ENCODE measurements around the gene BACH2.

The BACH2 gene

GRCh38 chr6:90271831-90272230 is 24.8 kb downstream of the BACH2 start:
- H3K4me3 ChIP-seq (ENCODE audit: insufficient read depth in 1 of 2, low read depth in 1 of 2, low read length in 2 of 2): no peak overlapping the region
- H3K27me3 ChIP-seq (ENCODE audit: control insufficient read depth in 1 of 2, insufficient read depth in 1 of 2, low read length in 2 of 2): peaks cover 0 to 11% of the 10 kb centered on the region in 2 experiments
- H3K23ac ChIP-seq (ENCODE audit: low read length in 2 of 2): no peak overlapping the region
- no peak overlapping the region for H2AK5ac ChIP-seq (ENCODE audit: low read length, severe bottlenecking)
- H2BK120ac ChIP-seq (ENCODE audit: low read depth, low read length): no peak overlapping the region
- peaks cover 8% of the 10 kb centered on the region for H3K9me3 ChIP-seq (ENCODE audit: control insufficient read depth, low read length)
- H4K91ac ChIP-seq (ENCODE audit: low read length): no peak overlapping the region
- H3K18ac ChIP-seq (ENCODE audit: low read depth in 1 of 2, low read length in 2 of 2): no peak overlapping the region
- no peak overlapping the region for H3K27ac ChIP-seq (ENCODE audit: low read length, poor library complexity, severe bottlenecking)
- H2BK15ac ChIP-seq (ENCODE audit: low read depth, poor library complexity, severe bottlenecking): no peak overlapping the region
- H3K79me1 ChIP-seq (replicated peaks; ENCODE audit: low read length, poor library complexity, severe bottlenecking): no peaks in the 10 kb centered on the region
- H3K14ac ChIP-seq (ENCODE audit: low read length in 2 of 2): no peak overlapping the region
- H3K9ac ChIP-seq (ENCODE audit: low read length): no peak overlapping the region
- H3K4me1 ChIP-seq (ENCODE audit: control insufficient read depth, insufficient read depth, low read depth, low read length): no peaks in the 10 kb centered on the region
- no peak overlapping the region for H2AFZ ChIP-seq (ENCODE audit: low read depth, low read length)
- H3K4ac ChIP-seq (ENCODE audit: low read depth in 1 of 2, low read length in 2 of 2): no peak overlapping the region
- H3K36me3 ChIP-seq (ENCODE audit: control insufficient read depth in 1 of 2, insufficient read depth in 2 of 2, low read depth in 1 of 2, low read length in 2 of 2): no peaks in the 10 kb centered on the region
- 67% methylated on average over 7 of the region's 7 CpGs for WGBS
- no peak for DNase-seq
- no peak overlapping the region for H2BK12ac ChIP-seq (ENCODE audit: low read length in 2 of 2)
- H2BK5ac ChIP-seq (ENCODE audit: low read depth, low read length, poor library complexity, severe bottlenecking): no peak overlapping the region
- no peak overlapping the region for H4K8ac ChIP-seq (ENCODE audit: low read length)
- H3K4me2 ChIP-seq (ENCODE audit: low read length, poor library complexity, severe bottlenecking): no peak overlapping the region

DNA sequence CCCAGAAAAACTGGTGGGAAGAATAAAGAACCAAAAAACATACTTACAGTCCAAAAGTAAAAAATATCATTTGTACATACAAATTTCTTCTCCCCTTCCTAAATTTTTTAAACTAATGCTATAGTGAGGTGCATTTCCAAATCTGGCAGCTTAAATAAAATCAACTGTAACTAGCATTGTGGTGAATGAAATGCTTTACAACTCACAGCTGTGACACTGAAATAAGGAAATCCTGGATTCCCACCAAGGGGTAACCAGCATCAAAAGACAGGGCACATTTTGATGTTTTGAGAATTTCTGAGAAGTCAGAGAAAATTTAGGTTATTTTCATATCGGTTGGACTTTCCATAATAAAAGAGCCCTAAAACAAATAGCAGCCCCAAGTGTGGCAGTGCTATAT is 27.3 kb downstream of the BACH2 start:
- Histone ChIP-seq H3K4ac (ENCODE audit: low read depth in 1 of 2, low read length in 2 of 2) (no peak overlapping the region), H3K9ac (ENCODE audit: low read length) (no peak overlapping the region), H2BK15ac (ENCODE audit: low read depth, poor library complexity, severe bottlenecking) (no peak overlapping the region), H4K91ac (ENCODE audit: low read length) (no peak overlapping the region), H3K14ac (ENCODE audit: low read length in 2 of 2) (no peak overlapping the region), H2AK5ac (ENCODE audit: low read length, severe bottlenecking) (no peak overlapping the region), H3K27ac (ENCODE audit: low read length, poor library complexity, severe bottlenecking) (no peak overlapping the region), H2BK5ac (ENCODE audit: low read depth, low read length, poor library complexity, severe bottlenecking) (no peak overlapping the region), H3K79me1 (replicated peaks; ENCODE audit: low read length, poor library complexity, severe bottlenecking) (no peaks in the 10 kb centered on the region), H3K18ac (ENCODE audit: low read depth in 1 of 2, low read length in 2 of 2) (no peak overlapping the region), H2BK12ac (ENCODE audit: low read length in 2 of 2) (no peak overlapping the region), H4K8ac (ENCODE audit: low read length) (no peak overlapping the region), H3K36me3 (ENCODE audit: control insufficient read depth in 1 of 2, insufficient read depth in 2 of 2, low read depth in 1 of 2, low read length in 2 of 2) (no peaks in the 10 kb centered on the region), H3K9me3 (ENCODE audit: control insufficient read depth, low read length) (peaks cover 8% of the 10 kb centered on the region), H3K23ac (ENCODE audit: low read length in 2 of 2) (no peak overlapping the region), H3K4me2 (ENCODE audit: low read length, poor library complexity, severe bottlenecking) (no peak overlapping the region), H3K27me3 (ENCODE audit: control insufficient read depth in 1 of 2, insufficient read depth in 1 of 2, low read length in 2 of 2) (peaks cover 0 to 11% of the 10 kb centered on the region in 2 experiments), H2BK120ac (ENCODE audit: low read depth, low read length) (no peak overlapping the region), H3K4me1 (ENCODE audit: control insufficient read depth, insufficient read depth, low read depth, low read length) (no peaks in the 10 kb centered on the region), H2AFZ (ENCODE audit: low read depth, low read length) (no peak overlapping the region), H3K4me3 (ENCODE audit: insufficient read depth in 1 of 2, low read depth in 1 of 2, low read length in 2 of 2) (no peak overlapping the region)
- no peak for DNase-seq
- no CpG with 5 or more reads among the region's 1 CpG for WGBS

DNA sequence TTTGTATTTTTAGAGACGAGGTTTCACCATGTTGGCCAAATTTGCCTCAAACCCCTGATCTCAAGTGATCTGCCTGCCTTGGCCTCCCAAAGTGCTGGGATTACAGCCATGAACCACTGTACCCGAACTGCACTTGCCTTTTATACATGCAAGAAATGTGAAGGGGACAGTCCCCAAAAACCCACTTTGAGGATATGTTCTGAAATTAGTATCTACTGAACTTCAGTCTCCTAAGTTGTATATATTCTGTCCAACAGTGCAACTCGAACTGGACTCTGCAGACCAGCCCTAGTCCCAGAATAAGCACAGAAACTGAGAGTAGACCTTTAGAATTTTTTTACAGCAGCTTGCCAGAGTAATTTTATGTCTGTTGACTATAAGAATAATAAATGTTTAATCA is 28.5 kb downstream of the BACH2 start:
- H4K8ac ChIP-seq (ENCODE audit: low read length): no peak overlapping the region
- H3K4me3 ChIP-seq (ENCODE audit: insufficient read depth in 1 of 2, low read depth in 1 of 2, low read length in 2 of 2): no peak overlapping the region
- H3K23ac ChIP-seq (ENCODE audit: low read length in 2 of 2): no peak overlapping the region
- H3K18ac ChIP-seq (ENCODE audit: low read depth in 1 of 2, low read length in 2 of 2): no peak overlapping the region
- no peak overlapping the region for H3K4me2 ChIP-seq (ENCODE audit: low read length, poor library complexity, severe bottlenecking)
- DNase-seq: no peak
- no peaks in the 10 kb centered on the region for H3K79me1 ChIP-seq (replicated peaks; ENCODE audit: low read length, poor library complexity, severe bottlenecking)
- no peak overlapping the region for H2AFZ ChIP-seq (ENCODE audit: low read depth, low read length)
- no peak overlapping the region for H3K4ac ChIP-seq (ENCODE audit: low read depth in 1 of 2, low read length in 2 of 2)
- H4K91ac ChIP-seq (ENCODE audit: low read length): no peak overlapping the region
- H2AK5ac ChIP-seq (ENCODE audit: low read length, severe bottlenecking): no peak overlapping the region
- WGBS: 67% methylated on average over 3 of the region's 3 CpGs
- H2BK15ac ChIP-seq (ENCODE audit: low read depth, poor library complexity, severe bottlenecking): no peak overlapping the region
- peaks cover 8% of the 10 kb centered on the region for H3K9me3 ChIP-seq (ENCODE audit: control insufficient read depth, low read length)
- peaks cover 0 to 7% of the 10 kb centered on the region in 2 experiments for H3K27me3 ChIP-seq (ENCODE audit: control insufficient read depth in 1 of 2, insufficient read depth in 1 of 2, low read length in 2 of 2)
- H2BK120ac ChIP-seq (ENCODE audit: low read depth, low read length): no peak overlapping the region
- H3K4me1 ChIP-seq (ENCODE audit: control insufficient read depth, insufficient read depth, low read depth, low read length): no peaks in the 10 kb centered on the region
- H3K14ac ChIP-seq (ENCODE audit: low read length in 2 of 2): no peak overlapping the region
- no peaks in the 10 kb centered on the region for H3K36me3 ChIP-seq (ENCODE audit: control insufficient read depth in 1 of 2, insufficient read depth in 2 of 2, low read depth in 1 of 2, low read length in 2 of 2)
- H3K9ac ChIP-seq (ENCODE audit: low read length): no peak overlapping the region
- no peak overlapping the region for H2BK5ac ChIP-seq (ENCODE audit: low read depth, low read length, poor library complexity, severe bottlenecking)
- no peak overlapping the region for H2BK12ac ChIP-seq (ENCODE audit: low read length in 2 of 2)
- no peak overlapping the region for H3K27ac ChIP-seq (ENCODE audit: low read length, poor library complexity, severe bottlenecking)

DNA sequence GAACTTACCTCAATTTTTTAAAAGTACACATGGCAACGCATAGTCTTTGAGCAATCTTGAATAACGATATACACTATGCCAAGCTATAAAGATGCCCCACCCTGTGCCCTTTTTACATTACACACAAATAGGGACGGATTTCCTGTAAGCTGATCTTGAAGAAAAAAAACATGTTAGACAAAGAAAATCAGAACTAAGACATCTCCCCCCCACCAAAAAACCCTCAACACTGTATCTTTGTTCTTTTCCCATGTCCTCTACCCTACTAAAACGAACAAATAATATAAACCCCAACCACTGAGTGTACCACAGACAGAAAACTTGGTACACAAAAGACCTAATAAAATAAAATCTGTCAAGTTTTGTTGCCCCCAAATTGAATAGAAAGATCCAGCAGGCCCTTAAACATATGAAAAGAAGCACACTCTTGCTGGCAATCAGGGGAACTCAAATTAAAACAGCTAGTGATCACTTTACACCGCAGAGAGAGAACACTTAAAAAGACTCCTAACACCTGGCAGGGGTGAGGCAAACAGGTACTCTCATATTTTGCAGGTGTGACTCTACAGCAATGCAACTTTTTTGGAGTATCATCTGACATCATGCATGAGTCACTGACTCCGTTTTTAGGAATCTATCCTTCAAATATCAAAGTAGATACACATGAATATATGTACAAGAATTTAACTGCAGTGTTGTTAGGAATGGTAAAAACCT is 29.6 kb downstream of the BACH2 start:
- Histone ChIP-seq H2AK5ac (ENCODE audit: low read length, severe bottlenecking) (no peak overlapping the region), H3K27me3 (ENCODE audit: control insufficient read depth in 1 of 2, insufficient read depth in 1 of 2, low read length in 2 of 2) (peaks cover 0 to under 1% of the 10 kb centered on the region in 2 experiments), H4K8ac (ENCODE audit: low read length) (no peak overlapping the region), H4K91ac (ENCODE audit: low read length) (no peak overlapping the region), H3K4me2 (ENCODE audit: low read length, poor library complexity, severe bottlenecking) (no peak overlapping the region), H3K4me1 (ENCODE audit: control insufficient read depth, insufficient read depth, low read depth, low read length) (no peaks in the 10 kb centered on the region), H3K23ac (ENCODE audit: low read length in 2 of 2) (no peak overlapping the region), H2BK5ac (ENCODE audit: low read depth, low read length, poor library complexity, severe bottlenecking) (no peak overlapping the region), H3K9me3 (ENCODE audit: control insufficient read depth, low read length) (peaks cover 8% of the 10 kb centered on the region), H3K9ac (ENCODE audit: low read length) (no peak overlapping the region), H2BK15ac (ENCODE audit: low read depth, poor library complexity, severe bottlenecking) (no peak overlapping the region), H3K14ac (ENCODE audit: low read length in 2 of 2) (no peak overlapping the region), H2BK12ac (ENCODE audit: low read length in 2 of 2) (no peak overlapping the region), H3K4ac (ENCODE audit: low read depth in 1 of 2, low read length in 2 of 2) (no peak overlapping the region), H2BK120ac (ENCODE audit: low read depth, low read length) (no peak overlapping the region), H2AFZ (ENCODE audit: low read depth, low read length) (no peak overlapping the region), H3K4me3 (ENCODE audit: insufficient read depth in 1 of 2, low read depth in 1 of 2, low read length in 2 of 2) (no peak overlapping the region), H3K79me1 (replicated peaks; ENCODE audit: low read length, poor library complexity, severe bottlenecking) (no peaks in the 10 kb centered on the region), H3K36me3 (ENCODE audit: control insufficient read depth in 1 of 2, insufficient read depth in 2 of 2, low read depth in 1 of 2, low read length in 2 of 2) (no peaks in the 10 kb centered on the region), H3K18ac (ENCODE audit: low read depth in 1 of 2, low read length in 2 of 2) (no peak overlapping the region), H3K27ac (ENCODE audit: low read length, poor library complexity, severe bottlenecking) (no peak overlapping the region)
- DNase-seq: no peak
- 93% methylated on average over 5 of the region's 6 CpGs for WGBS
